IMR-90 (cell line): ENCODE data around the gene C9orf78. TPM values are rescaled to one million over a fixed set of nuclear protein-coding genes. Genes with fewer than 3 reads are reported as not detected.

Source experiments
- ATAC-seq: fragments of 200-7000 bp; cut with Tn5 transposase; 2 replicates; pipeline ENCODE4 v1.9.1; 2020; ENCODE audit warnings: low read depth, mild to moderate bottlenecking, moderate library complexity
- BruUV-seq: library from RNA; stranded (reverse); fragments of 400-500 nt; replicated peaks from 2 replicates; lab custom pipeline; 2021; lab: Mats Ljungman, UMichigan
- CTCF ChIA-PET: fragments of 300-600 bp; formaldehyde crosslinking; extraction: SDS; loops from one replicate; lab custom pipeline; 2021; ENCODE audit warnings: antibody characterized with exemption; lab: Yijun Ruan, JAX
- POLR2A ChIA-PET: fragments of 300-600 bp; sonication (Branson Sonifier 250); formaldehyde crosslinking; loops from one replicate; lab custom pipeline; 2022; ENCODE audit warnings: antibody characterized with exemption; ENCODE audit not compliant: unreplicated experiment; lab: Charles Lee
- DNase-seq: peaks from one replicate; pipeline ENCODE4 v3.0.0; 2013
- H2AFZ ChIP-seq: replicated peaks from 2 replicates; pipeline ENCODE3; 2013; ENCODE audit warnings: low read length, mild to moderate bottlenecking; ENCODE audit not compliant: poor library complexity
- H2AK5ac ChIP-seq: 2 replicates; pipeline ENCODE4 v1.6.1; 2013; ENCODE audit warnings: low read depth, low read length, inconsistent platforms
- H2AK9ac ChIP-seq: replicated peaks from 2 replicates; pipeline ENCODE3; 2013; ENCODE audit warnings: mild to moderate bottlenecking, low read depth, low read length, moderate library complexity; ENCODE audit not compliant: poor library complexity
- H2BK120ac ChIP-seq: 2 replicates; pipeline ENCODE4 v1.6.1; 2013; ENCODE audit warnings: low read depth, low read length, inconsistent platforms
- H2BK15ac ChIP-seq: 3 replicates; pipeline ENCODE4 v1.6.1; 2013; ENCODE audit warnings: low read depth, low read length, inconsistent platforms
- H2BK20ac ChIP-seq: 2 replicates; pipeline ENCODE4 v1.6.1; 2013; ENCODE audit warnings: low read depth, mild to moderate bottlenecking, inconsistent platforms, low read length, moderate library complexity
- H2BK5ac ChIP-seq: 2 replicates; pipeline ENCODE4 v1.6.1; 2013; ENCODE audit warnings: mild to moderate bottlenecking, low read depth, low read length, inconsistent platforms; ENCODE audit not compliant: poor library complexity, severe bottlenecking
- H3K14ac ChIP-seq: replicated peaks from 2 replicates; pipeline ENCODE4 v1.6.1; 2013; ENCODE audit warnings: low read depth, low read length, inconsistent platforms
- H3K18ac ChIP-seq: 2 replicates; pipeline ENCODE4 v1.6.1; 2013; ENCODE audit warnings: low read depth, low read length, control low read depth
- H3K23ac ChIP-seq: 2 replicates; pipeline ENCODE4 v1.6.1; 2013; ENCODE audit warnings: low read depth, low read length, inconsistent platforms
- H3K27ac ChIP-seq: 2 replicates; pipeline ENCODE4 v1.5.1; 2013; ENCODE audit warnings: mild to moderate bottlenecking, control low read depth, low read length; ENCODE audit not compliant: insufficient read depth
- H3K27me3 ChIP-seq: 2 replicates; pipeline ENCODE4 v1.6.1; 2013; ENCODE audit warnings: low read length; ENCODE audit not compliant: control insufficient read depth, insufficient read depth
- H3K36me3 ChIP-seq: 2 replicates; pipeline ENCODE4 v1.6.1; 2013; ENCODE audit warnings: low read length, mixed read lengths; ENCODE audit not compliant: control insufficient read depth, insufficient read depth
- H3K4ac ChIP-seq: 2 replicates; pipeline ENCODE4 v1.6.1; 2013; ENCODE audit warnings: low read depth, low read length, inconsistent platforms
- H3K4me1 ChIP-seq: 2 replicates; pipeline ENCODE4 v1.6.1; 2013; ENCODE audit warnings: low read length, mixed read lengths; ENCODE audit not compliant: control insufficient read depth, insufficient read depth
- H3K4me2 ChIP-seq: 2 replicates; pipeline ENCODE4 v1.6.1; 2013; ENCODE audit warnings: low read depth, mild to moderate bottlenecking, control low read depth, low read length, moderate library complexity
- H3K4me3 ChIP-seq: 2 replicates; pipeline ENCODE4 v1.5.1; 2013; ENCODE audit warnings: low read depth, mild to moderate bottlenecking, control low read depth, low read length, moderate library complexity; ENCODE audit not compliant: insufficient read depth
- H3K56ac ChIP-seq: 2 replicates; pipeline ENCODE4 v1.6.1; 2013; ENCODE audit warnings: low read length, inconsistent platforms; ENCODE audit not compliant: insufficient read depth; ENCODE audit errors: extremely low read depth
- H3K79me1 ChIP-seq, 2 experiments: 2 replicates each; pipeline ENCODE4 v1.6.1; 2013; ENCODE audit warnings: low read length in 2 of 2, inconsistent platforms in 1 of 2, low read depth in 1 of 2
- H3K9ac ChIP-seq: 2 replicates; pipeline ENCODE4 v1.6.1; 2013; ENCODE audit warnings: low read depth, low read length, control low read depth
- H3K9me1 ChIP-seq: 2 replicates; pipeline ENCODE4 v1.6.1; 2013; ENCODE audit warnings: low read length, inconsistent platforms; ENCODE audit not compliant: insufficient read depth
- H3K9me3 ChIP-seq: 2 replicates; pipeline ENCODE4 v1.6.1; 2013; ENCODE audit warnings: low read length; ENCODE audit not compliant: control insufficient read depth, insufficient read depth
- H4K20me1 ChIP-seq: 2 replicates; pipeline ENCODE4 v1.6.1; 2013; ENCODE audit warnings: low read length, inconsistent platforms; ENCODE audit not compliant: insufficient read depth
- H4K5ac ChIP-seq: 2 replicates; pipeline ENCODE4 v1.6.1; 2013; ENCODE audit warnings: mild to moderate bottlenecking, low read depth, low read length, control low read depth
- H4K8ac ChIP-seq, 2 experiments: 2 replicates each; pipeline ENCODE4 v1.6.1; 2013; ENCODE audit warnings: low read depth in 2 of 2, low read length in 2 of 2, control low read depth in 1 of 2, inconsistent platforms in 1 of 2
- H4K91ac ChIP-seq: 2 replicates; pipeline ENCODE4 v1.6.1; 2013; ENCODE audit warnings: low read depth, low read length, inconsistent platforms; ENCODE audit not compliant: insufficient read depth
- MAZ ChIP-seq: IDR thresholded peaks from 2 replicates; pipeline ENCODE4 v1.6.1; 2012; ENCODE audit warnings: low read depth, mild to moderate bottlenecking, low read length, improper control_type of control experiment, moderate library complexity, borderline replicate concordance
- RAD21 ChIP-seq: IDR thresholded peaks from 2 replicates; pipeline ENCODE4 v1.6.1; 2012; ENCODE audit warnings: low read length, improper control_type of control experiment
- RFX5 ChIP-seq: IDR thresholded peaks from 2 replicates; pipeline ENCODE4 v1.8.0; 2012; ENCODE audit warnings: low read depth, mild to moderate bottlenecking, low read length, moderate library complexity
- whole genome bisulfite sequencing, 2 experiments: methylation state at CpG; one replicate each; pipeline versions ENCODE4 v1.1.5 to v1.1.7; 2013; ENCODE audit warnings: missing lambda C conversion rate in 2 of 2; ENCODE audit not compliant: insufficient read length in 1 of 2; ENCODE audit errors: extremely low coverage in 2 of 2; 5-methylcytosine and 5-hydroxymethylcytosine counted together
- dilution Hi-C: fragments of 300-500 bp; cut with HindIII; formaldehyde crosslinking; loops from one replicate; pipeline ENCODE4 v1.14.3; 2018; ENCODE audit warnings: low sequenced_read_pairs; ENCODE audit not compliant: unreplicated experiment
- in situ Hi-C: fragments of 300-500 bp; cut with MboI; formaldehyde crosslinking; loops from 3 replicates; pipeline ENCODE4 v1.14.3; 2019; ENCODE audit warnings: low sequenced_read_pairs, inconsistent platforms, mixed read lengths
- intact Hi-C: fragments of 100-400 bp; cut with micrococcal nuclease; formaldehyde crosslinking; loops from 2 replicates; pipeline ENCODE4 v1.10.0; 2022
- polyA plus RNA-seq, 3 experiments: library from polyadenylated mRNA; depleted of rRNA; stranded (reverse); fragments of >200 nt; gene quantifications; 2 replicates each; pipeline ENCODE4 v1.2.3, GENCODE V29; 2012; ENCODE audit warnings: low replicate concordance in 1 of 3
- total RNA-seq: library from RNA; depleted of rRNA; stranded (reverse); fragments of >200 nt; gene quantifications from 2 replicates; pipeline ENCODE4 v1.2.3, GENCODE V29; 2012

Gene C9orf78
- total and polyA plus RNA-seq, 2 of the 4 experiments (the other 2 are of a cell fraction), result 29.8 to 46.0 TPM

DNA sequence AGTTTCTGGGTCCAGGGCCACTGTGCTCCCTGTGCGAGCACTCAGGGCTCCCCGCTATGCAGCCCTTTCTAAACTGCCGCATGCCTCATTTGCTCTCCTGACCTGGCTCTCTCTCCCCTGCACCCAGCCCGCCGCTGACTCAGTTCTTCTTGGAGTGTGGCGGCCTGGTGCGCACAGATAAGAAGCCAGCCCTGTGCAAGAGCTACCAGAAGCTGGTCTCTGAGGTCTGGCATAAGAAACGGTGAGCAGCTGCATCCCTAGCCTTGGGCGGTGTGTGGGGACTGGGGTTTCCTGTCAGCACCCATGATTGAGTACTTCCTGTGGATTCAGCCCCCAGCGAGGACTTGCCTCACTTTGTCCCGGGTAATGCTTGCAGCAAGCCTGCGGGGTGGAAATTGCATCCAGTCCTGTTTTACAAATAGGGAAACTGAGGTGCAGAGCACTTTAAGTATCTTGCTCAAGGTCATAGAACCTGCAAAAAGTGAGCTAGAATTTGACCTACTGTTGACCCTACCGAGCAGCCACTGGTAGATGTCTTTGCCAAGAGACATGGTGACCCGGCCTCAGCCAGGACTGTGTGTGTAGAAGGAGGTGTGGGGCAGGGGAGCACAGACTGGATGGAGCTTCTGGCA is 28.1 kb upstream of the C9orf78 start:
- Histone ChIP-seq H3K23ac (no peak overlapping the region), H2BK15ac (no peak overlapping the region), H2AK5ac (no peak overlapping the region), H2BK120ac (no peak overlapping the region), H2BK5ac (no peak overlapping the region), H4K8ac (no peak overlapping the region), H3K36me3 (peaks cover 47% of the 10 kb centered on the region), H3K9me1 (0 out of 2 replicates have a peak, but pooled peaks cover 7% of the 10 kb centered on the region), H2AK9ac (no peak overlapping the region), H3K9me3 (no peaks in the 10 kb centered on the region), H4K5ac (no peak overlapping the region), H2AFZ (no peak overlapping the region), H3K18ac (no peak overlapping the region), H3K14ac (no peak overlapping the region), H4K20me1 (no peaks in the 10 kb centered on the region), H3K4me2 (no peak overlapping the region), H3K4me1 (no peaks in the 10 kb centered on the region), H3K79me1 (no peaks in the 10 kb centered on the region), H3K27me3 (no peaks in the 10 kb centered on the region), H2BK20ac (no peak overlapping the region), H4K91ac (no peak overlapping the region), H3K4me3 (no peak overlapping the region), H3K56ac (no peak overlapping the region), H3K27ac (no peak overlapping the region), H3K4ac (no peak overlapping the region), H3K9ac (no peak overlapping the region)
- in situ Hi-C loops (no loop called here), intact Hi-C loops (no loop called here), dilution Hi-C loops (no loop called here)
- TF ChIP-seq MAZ (0 out of 2 replicates have a peak, but pooled peaks have one; percentile 29), RAD21 (no peak), RFX5 (no peak)
- POLR2A ChIA-PET, result no interaction called here
- ATAC-seq, result peak; percentile 46
- 69% methylated on average over 7 of the region's 14 CpGs; no CpG with 5 or more reads in 1 of the 2 experiments for WGBS, 2 experiments
- no TSS peak for BruUV-seq
- CTCF ChIA-PET, result interaction anchor here (0.7 kb wide), 1 partner anchor 23 kb away, joined by 3 read pairs; no protein-coding TSS in a partner anchor
- peak; percentile 81 for DNase-seq
